ENCODE measurements around the gene GLTP. TPM values are rescaled to one million over a fixed set of nuclear protein-coding genes. Genes with fewer than 3 reads are reported as not detected.

GLTP gene
- total and polyA plus RNA-seq, 2 donors from 2014 or later: 45.9 to 56.4 TPM

DNA sequence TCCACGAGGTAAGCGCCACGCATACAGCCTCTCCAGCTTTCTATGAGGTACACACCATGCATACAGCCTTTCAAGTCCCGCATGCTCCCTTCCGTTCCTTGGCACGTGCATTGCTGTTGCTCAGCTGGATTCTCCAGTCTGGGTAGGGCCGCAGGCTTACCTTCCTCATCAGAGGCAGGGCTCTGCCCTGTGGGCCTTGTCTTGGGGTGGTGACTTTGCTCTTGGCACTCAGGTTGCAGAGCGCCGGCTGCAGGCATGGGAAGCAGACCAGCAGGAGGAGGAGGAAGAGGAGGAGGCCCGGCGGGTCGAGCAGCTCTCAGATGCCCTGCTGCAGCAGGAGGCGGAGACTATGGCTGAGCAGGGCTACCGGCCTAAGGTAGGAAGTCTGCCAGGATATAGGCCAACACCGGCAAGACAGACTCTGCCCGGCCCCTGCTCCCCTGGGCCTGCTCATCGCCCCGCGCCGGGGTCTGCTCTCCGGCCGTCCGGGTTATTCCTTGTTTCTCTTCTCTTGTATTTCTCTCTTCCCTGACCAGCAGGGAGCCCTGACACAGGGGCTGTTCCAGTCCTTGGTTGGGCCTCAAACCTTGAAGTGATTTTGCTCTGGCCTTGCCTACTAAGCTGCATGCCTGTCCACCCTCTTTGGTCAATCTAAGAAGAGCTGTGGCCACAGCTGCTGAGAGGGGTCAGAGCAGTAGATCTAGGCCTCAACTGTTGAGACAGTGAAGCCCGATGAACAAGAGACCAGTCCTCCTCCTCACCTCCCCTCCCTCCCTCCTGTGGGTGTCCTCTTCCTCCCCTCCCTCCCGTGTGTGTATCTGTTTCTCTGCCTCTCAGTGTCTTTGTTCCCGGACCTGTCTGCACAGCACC, 35.1 kb upstream of the GLTP start:
- Histone ChIP-seq H3K27ac (ENCODE audit: low read depth in 2 of 2, low read length in 2 of 2) (no peak overlapping the region), H3K9ac (ENCODE audit: low read length in 3 of 3) (no peak overlapping the region), H3K4me1 (ENCODE audit: control insufficient read depth in 2 of 3, insufficient read depth in 2 of 3, low read depth in 1 of 3, low read length in 3 of 3) (no peaks in the 10 kb centered on the region), H3K36me3 (ENCODE audit: control insufficient read depth in 2 of 3, insufficient read depth in 3 of 3, low read length in 3 of 3) (peaks cover 2 to 37% (median 28%) of the 10 kb centered on the region in 3 donors), H3K4me3 (ENCODE audit: low read length in 3 of 3) (no peak overlapping the region), H3K27me3 (ENCODE audit: control insufficient read depth, insufficient read depth, low read length) (no peaks in the 10 kb centered on the region), H3K9me3 (ENCODE audit: control insufficient read depth in 2 of 3, insufficient read depth in 1 of 3, low read length in 3 of 3) (no peaks in the 10 kb centered on the region)
- intact Hi-C loops (cut with DNase I): no loop called here
- FAIRE-seq (no peak), DNase-seq (no peak)
- TF ChIP-seq, protein P1, sequence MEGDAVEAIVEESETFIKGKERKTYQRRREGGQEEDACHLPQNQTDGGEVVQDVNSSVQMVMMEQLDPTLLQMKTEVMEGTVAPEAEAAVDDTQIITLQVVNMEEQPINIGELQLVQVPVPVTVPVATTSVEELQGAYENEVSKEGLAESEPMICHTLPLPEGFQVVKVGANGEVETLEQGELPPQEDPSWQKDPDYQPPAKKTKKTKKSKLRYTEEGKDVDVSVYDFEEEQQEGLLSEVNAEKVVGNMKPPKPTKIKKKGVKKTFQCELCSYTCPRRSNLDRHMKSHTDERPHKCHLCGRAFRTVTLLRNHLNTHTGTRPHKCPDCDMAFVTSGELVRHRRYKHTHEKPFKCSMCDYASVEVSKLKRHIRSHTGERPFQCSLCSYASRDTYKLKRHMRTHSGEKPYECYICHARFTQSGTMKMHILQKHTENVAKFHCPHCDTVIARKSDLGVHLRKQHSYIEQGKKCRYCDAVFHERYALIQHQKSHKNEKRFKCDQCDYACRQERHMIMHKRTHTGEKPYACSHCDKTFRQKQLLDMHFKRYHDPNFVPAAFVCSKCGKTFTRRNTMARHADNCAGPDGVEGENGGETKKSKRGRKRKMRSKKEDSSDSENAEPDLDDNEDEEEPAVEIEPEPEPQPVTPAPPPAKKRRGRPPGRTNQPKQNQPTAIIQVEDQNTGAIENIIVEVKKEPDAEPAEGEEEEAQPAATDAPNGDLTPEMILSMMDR (IDR thresholded peaks at IDR 0.05; ENCODE audit: borderline replicate concordance, extremely low read depth, insufficient read depth): no peak

DNA sequence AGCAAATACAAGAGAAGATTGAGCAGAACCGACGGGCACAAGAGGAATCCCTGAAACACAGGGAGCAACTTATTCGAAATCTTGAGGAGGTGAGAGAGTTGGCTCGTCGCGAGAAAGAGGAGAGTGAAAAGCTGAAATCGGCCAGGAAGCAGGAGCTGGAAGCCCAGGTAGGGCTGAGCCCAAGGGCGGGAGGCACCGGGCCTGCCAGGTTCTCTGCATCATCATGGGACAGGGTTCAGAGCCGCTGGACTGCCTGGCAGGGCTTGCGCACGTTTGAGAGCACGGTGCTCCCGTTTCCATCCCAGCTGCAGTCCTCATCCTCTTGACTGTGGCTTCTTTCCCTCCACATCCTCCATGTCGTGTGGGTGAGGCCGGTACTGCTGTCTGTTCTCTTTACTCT, 34.1 kb upstream of the GLTP start:
- H3K9me3 ChIP-seq (ENCODE audit: control insufficient read depth in 2 of 3, insufficient read depth in 1 of 3, low read length in 3 of 3): no peaks in the 10 kb centered on the region
- DNase-seq (no peak), FAIRE-seq (no peak)
- intact Hi-C loops (cut with DNase I): no loop called here
- no peaks in the 10 kb centered on the region for H3K4me1 ChIP-seq (ENCODE audit: control insufficient read depth in 2 of 3, insufficient read depth in 2 of 3, low read depth in 1 of 3, low read length in 3 of 3)
- peaks cover 2 to 34% (median 27%) of the 10 kb centered on the region in 3 donors for H3K36me3 ChIP-seq (ENCODE audit: control insufficient read depth in 2 of 3, insufficient read depth in 3 of 3, low read length in 3 of 3)
- TF ChIP-seq, protein P1 (IDR thresholded peaks at IDR 0.05; ENCODE audit: borderline replicate concordance, extremely low read depth, insufficient read depth): no peak
- H3K9ac ChIP-seq (ENCODE audit: low read length in 3 of 3): no peak overlapping the region
- no peaks in the 10 kb centered on the region for H3K27me3 ChIP-seq (ENCODE audit: control insufficient read depth, insufficient read depth, low read length)
- H3K4me3 ChIP-seq (ENCODE audit: low read length in 3 of 3): no peak overlapping the region
- H3K27ac ChIP-seq (ENCODE audit: low read depth in 2 of 2, low read length in 2 of 2): no peak overlapping the region

DNA sequence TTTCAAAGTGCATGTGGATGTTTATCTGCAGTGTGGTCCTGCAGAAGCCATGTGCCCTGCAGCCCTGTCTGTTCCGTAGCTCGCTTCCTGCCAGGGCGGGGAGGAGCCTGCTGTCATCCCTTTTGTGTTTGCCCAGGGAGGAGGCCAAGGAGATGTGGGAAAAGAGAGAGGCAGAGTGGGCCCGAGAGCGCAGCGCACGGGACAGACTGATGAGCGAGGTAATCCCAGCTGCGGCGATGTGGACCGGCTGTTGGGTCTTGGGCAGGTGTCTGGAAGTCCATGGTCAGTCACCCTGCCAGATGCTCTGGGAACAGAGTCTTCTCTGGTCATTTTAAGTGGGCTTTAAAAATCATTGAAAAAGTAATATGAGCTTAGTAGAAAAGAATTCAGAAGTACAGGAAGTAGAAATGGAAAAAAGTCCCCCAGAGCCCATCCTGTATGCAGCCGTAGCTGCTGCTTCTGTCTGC, 32.5 kb upstream of the GLTP start:
- DNase-seq (no peak), FAIRE-seq (no peak)
- H3K27me3 ChIP-seq (ENCODE audit: control insufficient read depth, insufficient read depth, low read length): no peaks in the 10 kb centered on the region
- no peak overlapping the region for H3K9ac ChIP-seq (ENCODE audit: low read length in 3 of 3)
- H3K4me1 ChIP-seq (ENCODE audit: control insufficient read depth in 2 of 3, insufficient read depth in 2 of 3, low read depth in 1 of 3, low read length in 3 of 3): no peaks in the 10 kb centered on the region
- no peaks in the 10 kb centered on the region for H3K9me3 ChIP-seq (ENCODE audit: control insufficient read depth in 2 of 3, insufficient read depth in 1 of 3, low read length in 3 of 3)
- intact Hi-C loops (cut with DNase I): no loop called here
- no peak overlapping the region for H3K27ac ChIP-seq (ENCODE audit: low read depth in 2 of 2, low read length in 2 of 2)
- TF ChIP-seq, protein P1 (IDR thresholded peaks at IDR 0.05; ENCODE audit: borderline replicate concordance, extremely low read depth, insufficient read depth): no peak
- no peak overlapping the region for H3K4me3 ChIP-seq (ENCODE audit: low read length in 3 of 3)
- H3K36me3 ChIP-seq (ENCODE audit: control insufficient read depth in 2 of 3, insufficient read depth in 3 of 3, low read length in 3 of 3): peaks cover 4 to 34% (median 29%) of the 10 kb centered on the region in 3 donors

Measured in kidney (tissue), 14 donors.